Measurements from ENCODE around the gene LYRM4.

The LYRM4 gene

DNA sequence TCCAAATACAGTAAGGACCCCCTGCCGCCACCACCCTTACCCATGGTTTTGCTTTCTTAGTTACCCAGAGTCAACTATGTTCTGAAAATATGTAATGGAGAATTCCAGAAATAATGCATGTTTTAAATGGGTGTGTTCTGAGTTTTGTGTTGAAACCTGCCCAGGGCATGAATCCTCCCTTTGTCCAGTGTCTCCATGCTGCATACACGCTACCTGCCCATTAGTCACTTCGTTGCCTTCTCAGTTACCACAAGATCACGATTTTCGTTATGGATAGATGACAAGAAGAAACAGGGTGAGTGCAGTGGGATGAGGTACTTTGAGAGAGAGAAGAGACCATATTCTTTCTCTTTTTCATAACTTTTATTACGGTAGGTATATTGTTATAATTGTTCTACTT, 11.2 kb upstream of the LYRM4 start:
- POLR2A ChIA-PET, result no interaction called here
- DNase-seq (ENCODE audit: low read depth, low spot score), result no peak
- CTCF ChIA-PET, result interaction anchor here (1.3 kb wide), 1 partner anchor 10 kb away, joined by 3 read pairs; the partner anchor contains the start of gene FARS2
- no peak overlapping the region for H3K4me3 ChIP-seq (ENCODE audit: low read depth, low read length)
- TF ChIP-seq, protein P1, sequence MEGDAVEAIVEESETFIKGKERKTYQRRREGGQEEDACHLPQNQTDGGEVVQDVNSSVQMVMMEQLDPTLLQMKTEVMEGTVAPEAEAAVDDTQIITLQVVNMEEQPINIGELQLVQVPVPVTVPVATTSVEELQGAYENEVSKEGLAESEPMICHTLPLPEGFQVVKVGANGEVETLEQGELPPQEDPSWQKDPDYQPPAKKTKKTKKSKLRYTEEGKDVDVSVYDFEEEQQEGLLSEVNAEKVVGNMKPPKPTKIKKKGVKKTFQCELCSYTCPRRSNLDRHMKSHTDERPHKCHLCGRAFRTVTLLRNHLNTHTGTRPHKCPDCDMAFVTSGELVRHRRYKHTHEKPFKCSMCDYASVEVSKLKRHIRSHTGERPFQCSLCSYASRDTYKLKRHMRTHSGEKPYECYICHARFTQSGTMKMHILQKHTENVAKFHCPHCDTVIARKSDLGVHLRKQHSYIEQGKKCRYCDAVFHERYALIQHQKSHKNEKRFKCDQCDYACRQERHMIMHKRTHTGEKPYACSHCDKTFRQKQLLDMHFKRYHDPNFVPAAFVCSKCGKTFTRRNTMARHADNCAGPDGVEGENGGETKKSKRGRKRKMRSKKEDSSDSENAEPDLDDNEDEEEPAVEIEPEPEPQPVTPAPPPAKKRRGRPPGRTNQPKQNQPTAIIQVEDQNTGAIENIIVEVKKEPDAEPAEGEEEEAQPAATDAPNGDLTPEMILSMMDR (IDR thresholded peaks at IDR 0.05; ENCODE audit: insufficient read depth, low read length, missing control alignments), result no peak

DNA sequence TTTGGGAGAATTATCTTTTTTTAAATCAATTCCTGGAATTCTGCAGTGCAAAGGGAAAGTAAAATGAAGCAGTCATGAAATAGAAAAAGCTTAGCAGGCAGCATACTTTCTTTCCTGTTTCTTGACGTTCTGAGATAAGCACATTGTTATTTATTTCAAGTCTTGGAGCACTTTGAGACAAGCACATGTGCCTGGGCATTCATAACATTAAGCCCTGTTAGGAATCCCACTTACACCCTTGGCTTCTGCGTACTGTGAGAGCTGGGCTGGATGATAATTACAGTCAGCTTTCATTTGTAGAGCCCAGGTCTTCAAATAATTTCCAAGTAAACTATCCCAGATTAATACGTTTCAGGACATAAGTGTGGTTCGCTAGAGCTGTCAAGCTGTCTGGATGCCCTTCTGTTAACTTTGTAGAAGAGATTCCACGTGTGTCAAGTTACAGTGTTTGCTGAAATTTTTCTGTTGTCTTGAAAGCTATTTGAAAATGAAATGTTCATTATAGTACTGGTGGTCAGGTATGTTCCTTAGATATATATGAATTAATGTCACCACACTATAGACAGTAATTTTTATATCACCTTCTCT, 9.4 kb upstream of the LYRM4 start:
- TF ChIP-seq, protein P1 (IDR thresholded peaks at IDR 0.05; ENCODE audit: insufficient read depth, low read length, missing control alignments), result no peak
- H3K4me3 ChIP-seq (ENCODE audit: low read depth, low read length), result no peak overlapping the region
- DNase-seq (ENCODE audit: low read depth, low spot score), result no peak
- ChIA-PET POLR2A (no interaction called here), CTCF (interaction anchor here (0.7 to 1.0 kb wide), 2 partner anchors 10 to 60 kb away, joined by 4 to 6 read pairs; partner anchors contain the start of gene LYRM4)

DNA sequence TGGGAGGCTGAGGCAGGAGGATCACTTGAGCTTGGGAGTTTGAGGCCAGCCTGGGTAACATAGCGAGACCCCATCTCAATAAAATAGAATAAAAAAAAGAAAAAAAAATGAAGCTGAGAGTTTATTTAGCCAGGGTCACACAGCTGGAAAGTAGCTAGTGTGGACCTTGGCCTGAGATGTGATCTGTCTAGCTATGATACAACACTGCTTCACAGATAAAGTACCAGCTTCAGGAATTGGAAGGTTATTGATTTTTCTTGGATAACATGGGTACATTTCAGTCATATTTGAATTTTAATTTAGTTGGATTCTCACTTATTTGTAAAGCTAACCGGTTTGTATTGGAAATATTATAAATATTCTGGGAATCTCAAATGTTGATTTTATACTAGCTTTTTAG, 5.7 kb upstream of the LYRM4 start:
- CTCF ChIA-PET, result interaction anchor here (1.0 to 1.2 kb wide), 2 partner anchors 123 to 1280 kb away, joined by 3 to 5 read pairs; no protein-coding TSS in a partner anchor
- TF ChIP-seq, protein P1 (IDR thresholded peaks at IDR 0.05; ENCODE audit: insufficient read depth, low read length, missing control alignments), result no peak
- no peak for DNase-seq (ENCODE audit: low read depth, low spot score)
- no peak overlapping the region for H3K4me3 ChIP-seq (ENCODE audit: low read depth, low read length)
- POLR2A ChIA-PET, result interaction anchor here (1.2 kb wide), 1 partner anchor 15 kb away, joined by 5 read pairs; no protein-coding TSS in a partner anchor

DNA sequence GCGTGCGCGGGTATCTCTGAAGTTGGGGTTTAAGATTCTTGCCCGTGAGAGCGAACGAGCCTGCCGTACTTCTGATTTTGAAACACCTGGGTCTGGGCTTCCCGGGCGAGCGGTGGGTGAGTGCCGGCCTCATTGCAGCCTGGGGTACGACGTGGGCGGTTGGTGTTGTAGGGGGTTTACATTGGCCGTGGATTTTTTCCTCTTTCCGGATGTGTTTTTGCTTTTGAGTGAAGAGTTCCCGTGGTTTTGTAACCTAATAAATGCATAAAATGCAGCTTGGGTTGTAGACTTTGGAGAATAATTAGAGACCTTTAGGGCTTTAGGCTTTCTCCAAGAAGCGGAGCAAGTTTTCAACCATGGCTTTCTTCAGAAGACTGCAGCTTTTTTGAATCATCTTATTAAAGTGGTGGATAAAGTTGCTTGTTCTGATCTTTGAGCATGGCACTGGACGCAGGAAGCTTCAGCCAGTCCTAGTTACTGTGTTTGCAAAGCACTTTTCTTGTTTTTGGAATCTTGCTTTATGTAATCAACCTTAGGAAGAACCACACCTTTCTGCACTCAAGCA, 877 bp upstream of the LYRM4 start:
- CTCF ChIA-PET, result interaction anchor here (0.8 to 2.8 kb wide), 5 partner anchors 11 to 118 kb away, joined by 3 to 17 read pairs (median 3); no protein-coding TSS in a partner anchor

DNA sequence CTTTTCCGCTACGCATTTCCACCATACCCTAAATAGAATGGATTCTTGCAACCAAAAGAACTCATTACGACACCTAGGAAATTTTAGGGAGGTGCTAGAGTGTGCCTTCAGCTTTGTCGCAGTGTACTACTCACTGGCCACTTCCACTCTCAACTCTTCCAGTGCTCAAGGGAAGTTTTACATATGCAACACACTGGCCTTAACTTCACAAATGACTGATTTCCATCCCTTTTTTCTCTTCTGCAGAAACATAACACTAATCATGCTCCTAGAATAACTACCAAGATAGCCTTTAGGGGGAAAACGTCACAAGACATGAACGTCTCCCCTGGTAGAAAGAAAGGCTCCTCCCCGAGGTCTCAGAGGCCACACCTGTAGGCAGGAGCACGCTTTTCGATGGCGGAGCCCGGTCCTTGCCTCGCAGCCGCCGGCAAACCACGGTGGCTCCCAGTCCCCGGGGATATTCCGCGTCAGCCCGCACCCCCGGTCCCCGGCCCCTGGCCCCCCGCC, 584 bp downstream of the LYRM4 start:
- POLR2A ChIA-PET, result interaction anchor here (1.2 kb wide), 1 partner anchor 116 kb away, joined by 3 read pairs; no protein-coding TSS in a partner anchor
- H3K4me3 ChIP-seq (ENCODE audit: low read depth, low read length), result peak overlapping the region; percentile 94
- no peak for DNase-seq (ENCODE audit: low read depth, low spot score)
- TF ChIP-seq, protein P1 (IDR thresholded peaks at IDR 0.05; ENCODE audit: insufficient read depth, low read length, missing control alignments), result no peak
- CTCF ChIA-PET, result interaction anchor here (0.6 to 2.8 kb wide), 6 partner anchors 11 to 203 kb away, joined by 3 to 17 read pairs (median 3); no protein-coding TSS in a partner anchor

More for the DNA sequence above, 877 bp upstream of the LYRM4 start:
- H3K4me3 ChIP-seq (ENCODE audit: low read depth, low read length), result peak overlapping the region; percentile 94
- TF ChIP-seq, protein P1 (IDR thresholded peaks at IDR 0.05; ENCODE audit: insufficient read depth, low read length, missing control alignments), result no peak
- DNase-seq (ENCODE audit: low read depth, low spot score), result no peak
- POLR2A ChIA-PET, result interaction anchor here (1.2 kb wide), 1 partner anchor 118 kb away, joined by 3 read pairs; no protein-coding TSS in a partner anchor

DNA sequence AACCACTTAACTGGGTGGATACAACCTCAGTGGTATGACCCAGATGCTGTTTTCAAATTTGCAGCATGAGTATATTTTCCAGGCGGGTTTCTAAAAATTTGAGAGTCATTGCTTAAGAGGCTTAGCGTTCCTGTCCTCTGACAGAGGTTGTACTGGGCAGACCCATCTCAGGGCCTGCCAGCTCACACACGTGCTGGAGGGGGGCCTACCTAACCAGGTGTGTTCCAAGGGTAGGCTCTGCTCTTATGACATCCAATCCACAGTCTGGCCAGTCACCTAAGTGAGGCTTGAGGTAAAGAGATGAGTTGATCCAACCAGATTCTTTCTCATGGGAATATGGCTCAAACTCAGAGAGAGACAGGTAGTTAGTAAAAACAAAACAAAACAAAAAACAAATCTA, 1.3 kb downstream of the LYRM4 start:
- ChIA-PET POLR2A (no interaction called here), CTCF (interaction anchor here (1.6 to 2.8 kb wide), 2 partner anchors 11 to 115 kb away, joined by 6 to 17 read pairs; no protein-coding TSS in a partner anchor)
- TF ChIP-seq, protein P1 (IDR thresholded peaks at IDR 0.05; ENCODE audit: insufficient read depth, low read length, missing control alignments), result no peak
- no peak for DNase-seq (ENCODE audit: low read depth, low spot score)
- H3K4me3 ChIP-seq (ENCODE audit: low read depth, low read length), result peak overlapping the region; percentile 94

Data from AG04449 (cell line).